K562 (cell line): ENCODE data around the gene PSMD1. TPM values are rescaled to one million over a fixed set of nuclear protein-coding genes. Genes with fewer than 3 reads are reported as not detected.

ENCODE experiments used
- ATAC-seq: fragments of 200-7000 bp; cut with Tn5 transposase; 3 replicates; pipeline ENCODE4 v1.9.1; 2020; ENCODE audit warnings: moderate library complexity
- BruUV-seq: library from RNA; stranded (reverse); fragments of 400-500 nt; replicated peaks from 2 replicates; lab custom pipeline; 2021; lab: Mats Ljungman, UMichigan
- CTCF ChIA-PET: fragments of 300-600 bp; formaldehyde crosslinking; extraction: SDS; loops from one replicate; lab custom pipeline; 2021; ENCODE audit warnings: low intra/inter-chr PET ratio; lab: Yijun Ruan, JAX
- POLR2A ChIA-PET: fragments of 300-600, 350-650 bp; sonication (Branson Sonifier 250); formaldehyde crosslinking; extraction: SDS; loops from one replicate; lab custom pipeline; 2021; ENCODE audit warnings: antibody characterized with exemption, inconsistent platforms; lab: Yijun Ruan, JAX
- DNase-seq, 4 experiments: peaks; one replicate each; pipeline versions ENCODE4 v3.0.0 to v3.0.0-alpha.2; 2011 to 2018; ENCODE audit warnings: low spot score in 3 of 4, mixed read lengths in 3 of 4; ENCODE audit errors: extremely low read depth in 1 of 4
- FAIRE-seq: peaks from 2 replicates; lab custom pipeline; 2011; peaks lifted over from hg19 to GRCh38; lab: Jason Lieb, UNC
- H2AFZ ChIP-seq: 2 replicates; pipeline ENCODE4 v1.6.0; 2011; ENCODE audit warnings: low read depth, low read length, control low read depth, inconsistent platforms
- H3K27ac ChIP-seq: fragments of 200-600 bp; 3 replicates; pipeline ENCODE4 v1.8.0; 2011; ENCODE audit warnings: low read depth, mild to moderate bottlenecking, control low read depth, inconsistent platforms, low read length, moderate library complexity, mixed read lengths; ENCODE audit errors: extremely low read depth
- H3K27me3 ChIP-seq, 2 experiments: fragments of 300-600 bp in 1 of 2; 2 replicates in 1 of 2; 3 replicates in 1 of 2; pipeline versions ENCODE4 v1.6.0 to v1.8.0; 2011; ENCODE audit warnings: inconsistent platforms in 2 of 2, low read length in 2 of 2, mild to moderate bottlenecking in 1 of 2, mixed read lengths in 1 of 2, moderate library complexity in 1 of 2; ENCODE audit not compliant: control insufficient read depth in 2 of 2, insufficient read depth in 2 of 2
- H3K36me3 ChIP-seq: fragments of 300-600 bp; 3 replicates; pipeline ENCODE4 v1.8.0; 2011; ENCODE audit warnings: mild to moderate bottlenecking, low read length, inconsistent platforms; ENCODE audit not compliant: control insufficient read depth, insufficient read depth
- H3K4me1 ChIP-seq, 2 experiments: fragments of 200-600 bp in 1 of 2; replicated peaks in 1 of 2; 2 replicates in 1 of 2; 3 replicates in 1 of 2; pipeline versions ENCODE4 v1.5.1 to v1.8.0; 2011; ENCODE audit warnings: inconsistent platforms in 2 of 2, low read length in 2 of 2, mild to moderate bottlenecking in 1 of 2, mixed read lengths in 1 of 2, moderate library complexity in 1 of 2; ENCODE audit not compliant: control insufficient read depth in 2 of 2, insufficient read depth in 2 of 2
- H3K4me2 ChIP-seq: 2 replicates; pipeline ENCODE4 v1.6.1; 2011; ENCODE audit warnings: low read length, control low read depth, inconsistent platforms, mixed read lengths; ENCODE audit not compliant: insufficient read depth
- H3K4me3 ChIP-seq: fragments of 200-600 bp; sonication (generic), shearing (Covaris generic); 2 replicates; pipeline ENCODE4 v1.5.1; 2016; ENCODE audit warnings: control low read depth, inconsistent platforms
- H3K79me2 ChIP-seq: fragments of 200-600 bp; 3 replicates; pipeline ENCODE4 v1.8.0; 2011; ENCODE audit warnings: low read length, inconsistent platforms; ENCODE audit not compliant: control insufficient read depth, insufficient read depth
- H3K9ac ChIP-seq, 2 experiments: 2 replicates each; pipeline versions ENCODE4 v1.6.0 to v1.6.1; 2011; ENCODE audit warnings: low read depth in 2 of 2, low read length in 2 of 2, control low read depth in 1 of 2, inconsistent platforms in 1 of 2, mild to moderate bottlenecking in 1 of 2, mixed read lengths in 1 of 2; ENCODE audit not compliant: insufficient read depth in 1 of 2
- H3K9me1 ChIP-seq: one replicate; pipeline ENCODE4 v1.6.0; 2011; ENCODE audit warnings: inconsistent platforms, mild to moderate bottlenecking, low read length, moderate library complexity; ENCODE audit not compliant: control insufficient read depth, insufficient read depth
- H3K9me3 ChIP-seq: replicated peaks from 2 replicates; pipeline ENCODE4 v1.5.1; 2011; ENCODE audit warnings: low read depth, low read length, inconsistent platforms; ENCODE audit not compliant: control insufficient read depth, insufficient read depth
- H4K20me1 ChIP-seq: replicated peaks from 2 replicates; pipeline ENCODE4 v1.6.1; 2011; ENCODE audit warnings: low read length, inconsistent platforms, mixed read lengths; ENCODE audit not compliant: control insufficient read depth, insufficient read depth
- CTCF ChIP-seq, 3 experiments: IDR thresholded peaks in 2 of 3; conservative IDR thresholded peaks in 1 of 3; 2 replicates each; pipeline ENCODE4 v1.5.1; 2011 to 2012; ENCODE audit warnings: low read length in 3 of 3, mild to moderate bottlenecking in 3 of 3, control low read depth in 2 of 3, improper control_type of control experiment in 1 of 3, inconsistent platforms in 1 of 3, low read depth in 1 of 3, mixed read lengths in 1 of 3, moderate library complexity in 1 of 3; ENCODE audit not compliant: insufficient read depth in 2 of 3
- POLR2AphosphoS2 ChIP-seq: IDR thresholded peaks from 2 replicates; pipeline ENCODE4 v1.6.1; 2012; ENCODE audit warnings: low read length, improper control_type of control experiment
- WGBS: fragments of 100-300 bp; shearing (Covaris generic); methylation state at CpG from one replicate; pipeline ENCODE4 v1.1.6; 2016; ENCODE audit warnings: low coverage, mixed read lengths; ENCODE audit not compliant: insufficient coverage; ENCODE audit errors: missing lambda C conversion rate; 5-methylcytosine and 5-hydroxymethylcytosine counted together
- in situ Hi-C: fragments of 300-500 bp; cut with MboI; formaldehyde crosslinking; loops from 4 replicates; pipeline ENCODE4 v1.15.0; 2018; ENCODE audit warnings: inconsistent platforms, mixed read lengths
- intact Hi-C: fragments of 100-400 bp; cut with micrococcal nuclease; formaldehyde crosslinking; loops from 2 replicates; pipeline ENCODE4 v1.14.2; 2022
- polyA plus RNA-seq, 8 experiments: library from polyadenylated mRNA; depleted of rRNA in 4 of 8; stranded (reverse) in 5 of 8; unstranded in 3 of 8; fragments of >200 nt; fragmentation: Nextera tagmentation in 2 of 8; fragmentation: Illumina TruSeq in 1 of 8; extraction: Ambion mirVana in 2 of 8; extraction: Trizol in 1 of 8; gene quantifications; 2 replicates each; pipeline versions ENCODE4 v1.2.1 to v1.2.3, GENCODE V29; 2011 to 2014; ENCODE audit warnings: inconsistent platforms in 1 of 8, missing spikeins in 1 of 8
- total RNA-seq, 7 experiments: library from RNA; depleted of rRNA in 6 of 7; stranded (reverse); fragments of >200 nt in 6 of 7; fragmentation: Illumina TruSeq in 2 of 7; extraction: Trizol in 2 of 7; gene quantifications; 2 replicates each; pipeline versions ENCODE4 v1.2.1 to v1.2.3, GENCODE V29; 2011 to 2021; ENCODE audit warnings: low replicate concordance in 1 of 7

PSMD1 gene
- total and polyA plus RNA-seq, 9 of the 15 experiments (the other 6 are each of a cell fraction or from before 2014, with no cell fraction given): 100 to 257 (median 147) TPM

GRCh38 chr2:231190531-231191197, 134.0 kb downstream of the PSMD1 start:
- no TSS peak for BruUV-seq
- no peaks in the 10 kb centered on the region for H4K20me1 ChIP-seq
- H3K9me3 ChIP-seq: no peaks in the 10 kb centered on the region
- H2AFZ ChIP-seq: no peak overlapping the region
- no peaks in the 10 kb centered on the region for H3K79me2 ChIP-seq
- no peak overlapping the region for H3K4me3 ChIP-seq
- no peak for DNase-seq
- in situ Hi-C loops: no loop called here
- 14% methylated on average over 22 of the region's 42 CpGs for WGBS
- H3K27ac ChIP-seq: no peak overlapping the region
- no peaks in the 10 kb centered on the region for H3K9me1 ChIP-seq
- TF ChIP-seq POLR2AphosphoS2 (no peak), CTCF (IDR thresholded peaks at IDR 0.05 in 2 of 3, conservative IDR thresholded peaks at IDR 0.05 in 1 of 3; ENCODE audit: insufficient read depth in 2 of 3, low read depth in 1 of 3, low read length in 3 of 3) (0 out of 6 replicates have a peak, but pooled peaks of 1 of the 3 experiments have one; percentile 9)
- TF ChIP-seq, all 486 proteins: peak for 1
- CTCF ChIA-PET: interaction anchor here (0.7 kb wide), 1 partner anchor 92 kb away, joined by 6 read pairs; no protein-coding TSS in a partner anchor
- H3K27me3 ChIP-seq: peaks cover 12 to 28% of the 10 kb centered on the region in 2 experiments
- no peak overlapping the region for H3K4me2 ChIP-seq
- no peak for FAIRE-seq
- H3K9ac ChIP-seq: no peak overlapping the region
- POLR2A ChIA-PET: no interaction called here
- peaks cover 4 to 8% of the 10 kb centered on the region in 2 experiments; a peak in 3 of 5 replicates for H3K4me1 ChIP-seq
- peak; percentile 55 for ATAC-seq
- no peaks in the 10 kb centered on the region for H3K36me3 ChIP-seq
- intact Hi-C loops: loop anchor here (5.0 kb wide), 1 partner anchor 88 kb away; no protein-coding TSS in a partner anchor
